Measurements from ENCODE around the gene GALK1.
"Not testable (repeated sequence)": the region's sequence is repeated elsewhere in the genome, so short reads cannot be mapped to it uniquely, and the experiment has no call there.

GALK1 gene

GRCh38 chr17:75763613-75764416 lies 1.2 kb downstream of the GALK1 start:
- no peak for DNase-seq

DNA sequence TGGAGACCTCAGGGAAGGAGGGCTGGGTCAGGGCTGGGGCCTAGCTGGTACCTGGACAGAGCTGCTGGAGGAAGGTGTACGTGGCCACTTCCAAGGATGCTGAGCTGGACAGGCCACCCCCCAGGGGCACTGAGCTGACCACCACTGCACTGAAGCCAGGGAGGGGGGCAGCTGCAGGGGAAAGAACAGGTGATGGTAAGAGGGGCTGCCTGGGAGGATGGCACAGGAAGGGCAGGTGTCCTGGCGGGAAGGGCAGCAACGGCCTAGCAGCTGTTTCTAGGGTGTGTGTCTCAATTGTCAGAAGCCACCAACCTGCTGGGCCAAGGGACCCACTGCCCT lies 1.8 kb downstream of the GALK1 start:
- DNase-seq = no peak

- DNase-seq = no peak
These were observed 2.3 kb downstream of the GALK1 start for GRCh38 chr17:75762513-75763268.

GRCh38 chr17:75759978-75760640 lies 4.9 kb downstream of the GALK1 start:
- not testable (repeated sequence) for DNase-seq

- DNase-seq = no peak
These were observed 5.5 kb downstream of the GALK1 start for GRCh38 chr17:75759457-75759856.

DNA sequence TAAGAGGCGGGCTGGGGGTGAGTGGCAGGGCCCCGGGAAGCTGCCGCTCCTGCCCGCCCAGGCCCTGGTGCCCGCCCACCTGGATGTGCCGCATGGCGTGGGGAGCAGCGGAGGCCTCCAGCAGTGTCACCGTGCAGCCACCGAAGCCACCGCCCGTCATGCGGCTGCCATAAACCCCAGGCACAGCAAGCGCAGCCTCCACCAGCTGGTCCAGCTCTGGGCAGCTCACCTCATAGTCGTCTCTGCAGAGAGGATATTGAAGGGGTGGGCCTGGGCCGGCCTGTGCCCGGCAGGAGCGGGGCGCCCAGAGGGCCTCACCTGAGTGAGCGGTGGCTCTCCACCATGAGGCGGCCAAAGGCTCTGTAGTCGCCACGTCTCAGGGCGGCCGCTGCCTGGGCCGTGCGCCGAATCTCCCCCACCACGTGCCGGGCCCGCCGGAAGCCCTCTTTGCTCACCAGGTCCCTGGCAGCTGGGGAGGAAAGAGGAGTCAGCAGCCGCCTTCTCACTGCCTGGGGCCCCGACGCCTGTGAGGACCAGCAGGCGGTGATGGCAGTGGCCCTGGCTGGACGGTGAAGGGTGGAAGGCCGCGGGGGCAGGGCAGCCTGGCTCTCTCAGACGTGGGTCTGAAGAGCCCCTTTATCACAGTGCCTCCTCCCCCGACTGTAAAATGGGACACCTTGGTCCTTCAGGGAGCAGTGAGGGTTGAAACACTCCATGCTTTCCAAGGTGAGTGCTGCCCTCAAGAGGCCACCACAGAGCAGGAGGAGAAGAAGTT lies 6.7 kb downstream of the GALK1 start:
- DNase-seq = peak in 1 of 2 experiments; percentile 13

DNA sequence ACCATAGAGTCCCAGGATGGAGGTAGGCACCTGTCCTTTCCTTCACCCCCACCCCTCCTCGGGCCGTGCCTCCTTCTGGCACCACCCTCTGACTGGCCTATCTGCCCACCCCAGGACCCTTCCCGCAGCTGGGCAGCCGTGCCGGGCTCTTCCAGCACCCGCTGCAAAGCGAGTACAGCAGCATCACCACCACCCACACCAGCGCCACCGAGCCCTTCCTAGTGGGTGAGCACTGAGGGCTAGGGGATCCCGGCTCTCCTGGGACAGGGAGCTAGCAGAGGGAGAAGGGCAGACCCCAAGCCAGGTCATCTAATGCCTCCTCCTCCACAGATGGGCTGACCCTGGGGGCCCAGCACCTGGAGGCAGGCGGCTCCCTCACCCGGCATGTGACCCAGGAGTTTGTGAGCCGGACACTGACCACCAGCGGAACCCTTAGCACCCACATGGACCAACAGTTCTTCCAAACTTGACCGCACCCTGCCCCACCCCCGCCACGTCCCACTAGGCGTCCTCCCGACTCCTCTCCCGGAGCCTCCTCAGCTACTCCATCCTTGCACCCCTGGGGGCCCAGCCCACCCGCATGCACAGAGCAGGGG lies 7.8 kb downstream of the GALK1 start:
- no peak for DNase-seq

DNA sequence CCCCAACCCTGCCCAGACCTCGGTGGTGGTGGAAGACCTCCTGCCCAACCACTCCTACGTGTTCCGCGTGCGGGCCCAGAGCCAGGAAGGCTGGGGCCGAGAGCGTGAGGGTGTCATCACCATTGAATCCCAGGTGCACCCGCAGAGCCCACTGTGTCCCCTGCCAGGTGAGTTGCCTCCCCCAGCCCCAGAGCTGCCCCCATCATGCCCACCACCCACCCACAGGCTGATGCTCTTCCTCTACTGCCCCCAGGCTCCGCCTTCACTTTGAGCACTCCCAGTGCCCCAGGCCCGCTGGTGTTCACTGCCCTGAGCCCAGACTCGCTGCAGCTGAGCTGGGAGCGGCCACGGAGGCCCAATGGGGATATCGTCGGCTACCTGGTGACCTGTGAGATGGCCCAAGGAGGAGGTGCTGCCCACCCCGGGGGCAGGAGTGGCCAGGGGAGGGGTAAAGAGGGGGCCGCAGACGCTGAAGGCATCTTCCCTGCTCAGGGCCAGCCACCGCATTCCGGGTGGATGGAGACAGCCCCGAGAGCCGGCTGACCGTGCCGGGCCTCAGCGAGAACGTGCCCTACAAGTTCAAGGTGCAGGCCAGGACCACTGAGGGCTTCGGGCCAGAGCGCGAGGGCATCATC lies 8.4 kb downstream of the GALK1 start:
- DNase-seq = no peak

- no peak for DNase-seq
These were observed 9.0 kb downstream of the GALK1 start for GRCh38 chr17:75755990-75756389.

DNA sequence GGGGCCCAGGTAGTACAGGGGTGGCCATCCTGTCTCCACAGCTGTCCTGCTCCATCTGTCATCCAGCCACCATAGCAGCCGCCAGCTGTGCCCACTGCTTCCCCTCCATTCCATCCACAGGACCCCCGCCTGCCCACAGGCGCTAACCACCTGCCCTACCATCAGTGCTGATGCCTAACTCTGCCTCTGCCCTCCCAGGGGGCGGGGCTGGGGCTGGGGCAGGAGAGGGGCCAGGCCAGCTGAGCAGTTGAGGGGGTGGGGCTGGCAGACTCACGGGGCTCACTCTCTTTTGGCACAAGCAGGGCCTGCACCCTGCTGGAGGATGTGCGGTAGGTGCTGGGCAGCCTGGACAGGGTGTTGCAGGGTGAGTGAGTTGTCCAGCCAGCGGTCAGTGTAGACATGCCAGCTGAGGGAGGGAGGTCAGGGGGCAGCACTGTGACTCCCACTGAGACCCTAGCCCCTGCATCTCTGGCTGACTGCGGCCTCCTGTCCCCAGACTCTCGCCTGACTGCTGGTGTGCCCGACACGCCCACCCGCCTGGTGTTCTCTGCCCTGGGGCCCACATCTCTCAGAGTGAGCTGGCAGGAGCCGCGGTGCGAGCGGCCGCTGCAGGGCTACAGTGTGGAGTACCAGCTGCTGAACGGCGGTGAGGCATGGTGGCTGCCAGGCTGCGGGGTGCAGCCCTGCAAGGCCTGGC lies 9.6 kb downstream of the GALK1 start:
- DNase-seq = no peak

GRCh38 chr17:75754378-75755204 lies 10.4 kb downstream of the GALK1 start:
- DNase-seq = no peak

- DNase-seq = no peak
These were observed 11.2 kb downstream of the GALK1 start for GRCh38 chr17:75753514-75754377.

GRCh38 chr17:75752802-75753513 lies 12.0 kb downstream of the GALK1 start:
- DNase-seq = no peak

- DNase-seq = no peak
These were observed 12.6 kb downstream of the GALK1 start for GRCh38 chr17:75752405-75752709.

DNA sequence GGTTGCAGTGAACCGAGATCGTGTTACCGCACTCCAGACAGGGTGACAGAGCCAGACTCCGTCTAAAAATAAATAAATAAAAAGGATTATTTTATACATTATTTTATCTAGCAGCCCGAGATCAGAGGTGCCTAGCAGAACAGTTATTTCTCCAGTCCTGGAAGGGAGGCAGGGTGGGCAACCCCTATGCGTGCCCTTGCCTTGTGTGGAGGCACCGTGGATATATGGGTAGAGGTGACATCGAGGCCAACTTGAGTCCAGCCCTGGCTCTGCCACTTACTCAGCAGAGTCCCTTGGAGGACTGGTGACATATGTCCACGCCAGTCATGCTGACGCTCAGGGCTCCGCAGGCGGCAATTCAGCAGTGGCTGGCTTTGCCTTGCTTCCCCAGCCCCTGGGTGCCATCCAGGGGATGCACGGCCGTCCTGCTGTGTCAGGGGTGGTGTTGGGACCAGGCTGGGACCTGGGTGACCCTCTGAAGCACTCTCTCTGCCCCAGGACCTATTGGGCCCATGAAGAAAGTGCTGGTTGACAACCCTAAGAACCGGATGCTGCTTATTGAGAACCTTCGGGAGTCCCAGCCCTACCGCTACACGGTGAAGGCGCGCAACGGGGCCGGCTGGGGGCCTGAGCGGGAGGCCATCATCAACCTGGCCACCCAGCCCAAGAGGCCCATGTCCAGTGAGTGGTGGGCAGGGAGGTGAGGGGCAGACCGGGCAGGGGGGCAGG lies 13.2 kb downstream of the GALK1 start:
- DNase-seq = no peak

DNA sequence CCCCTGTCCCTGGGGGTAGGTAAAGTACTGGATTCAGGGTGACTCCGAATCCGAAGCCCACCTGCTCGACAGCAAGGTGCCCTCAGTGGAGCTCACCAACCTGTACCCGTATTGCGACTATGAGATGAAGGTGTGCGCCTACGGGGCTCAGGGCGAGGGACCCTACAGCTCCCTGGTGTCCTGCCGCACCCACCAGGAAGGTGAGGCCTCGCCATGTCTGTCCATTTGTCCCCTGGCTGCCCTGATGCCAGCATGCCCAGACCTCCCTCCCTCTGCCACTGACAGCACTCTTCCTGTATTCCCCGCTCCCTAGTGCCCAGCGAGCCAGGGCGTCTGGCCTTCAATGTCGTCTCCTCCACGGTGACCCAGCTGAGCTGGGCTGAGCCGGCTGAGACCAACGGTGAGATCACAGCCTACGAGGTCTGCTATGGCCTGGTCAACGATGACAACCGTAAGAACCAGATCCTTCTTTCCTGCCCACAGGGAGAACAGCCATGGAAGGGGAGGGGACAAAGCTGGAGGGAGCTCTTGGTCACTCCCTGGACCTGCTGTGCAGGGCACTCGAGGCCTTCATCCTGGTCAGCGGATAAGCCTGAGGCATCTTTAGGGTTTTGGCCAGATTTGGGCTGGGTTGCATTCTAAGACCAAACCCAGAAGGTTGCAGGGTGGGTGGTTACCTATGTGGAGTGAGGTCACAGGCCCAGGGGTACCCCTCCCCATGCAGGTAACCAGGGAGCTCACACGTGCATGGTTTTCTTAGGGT lies 14.2 kb downstream of the GALK1 start:
- DNase-seq = no peak
